Naive thymus-derived CD4-positive, alpha-beta T cell (primary cell): ENCODE data around the gene SLC28A3. TPM values are rescaled to one million over a fixed set of nuclear protein-coding genes. Genes with fewer than 3 reads are reported as not detected.

Source experiments
- ATAC-seq: fragments of 150-1000 bp; cut with Tn5 transposase; 2 replicates; pipeline ENCODE4 v1.10.0; 2021; ENCODE audit warnings: mild to moderate bottlenecking, moderate library complexity
- CTCF ChIA-PET: fragments of 350-600 bp; sonication (Branson Sonifier 250); formaldehyde crosslinking; loops from one replicate; lab custom pipeline; 2021; ENCODE audit warnings: antibody characterized with exemption; lab: Charles Lee
- POLR2A ChIA-PET: fragments of 350-600 bp; sonication (Branson Sonifier 250); formaldehyde crosslinking; loops from one replicate; lab custom pipeline; 2021; ENCODE audit warnings: antibody characterized with exemption, inconsistent platforms; lab: Charles Lee
- DNase-seq, 9 donors: peaks; one replicate each; pipeline versions ENCODE4 v3.0.0 to v3.0.0-alpha.2; 2020 to 2022; ENCODE audit warnings: mixed read lengths in 1 of 9
- H3K27ac ChIP-seq: one replicate; pipeline ENCODE4 v1.7.0; 2013; ENCODE audit warnings: mild to moderate bottlenecking, low read depth, low read length, moderate library complexity
- H3K27me3 ChIP-seq, 2 donors: one replicate each; pipeline ENCODE4 v1.7.0; 2013; ENCODE audit warnings: low read length in 2 of 2, mild to moderate bottlenecking in 2 of 2, moderate library complexity in 2 of 2; ENCODE audit not compliant: control insufficient read depth in 2 of 2, insufficient read depth in 2 of 2
- H3K36me3 ChIP-seq, 3 experiments: 1 replicate in 2 of 3; 2 replicates in 1 of 3; pipeline ENCODE4 v1.7.0; 2013; ENCODE audit warnings: low read length in 3 of 3, mild to moderate bottlenecking in 3 of 3, moderate library complexity in 1 of 3; ENCODE audit not compliant: insufficient read depth in 3 of 3, control insufficient read depth in 2 of 3
- H3K4me1 ChIP-seq, 2 donors: one replicate each; pipeline ENCODE4 v1.7.0; 2013; ENCODE audit warnings: low read length in 2 of 2, mild to moderate bottlenecking in 2 of 2, moderate library complexity in 1 of 2; ENCODE audit not compliant: control insufficient read depth in 2 of 2, insufficient read depth in 2 of 2
- H3K4me3 ChIP-seq: 2 replicates; pipeline ENCODE4 v1.7.0; 2013; ENCODE audit warnings: mild to moderate bottlenecking, low read length
- H3K9me3 ChIP-seq, 3 experiments: 1 replicate in 2 of 3; 2 replicates in 1 of 3; pipeline ENCODE4 v1.7.0; 2013; ENCODE audit warnings: low read length in 3 of 3; ENCODE audit not compliant: control insufficient read depth in 2 of 3
- H3K27ac Mint-ChIP-seq, 9 donors: one replicate each; pipeline ENCODE4 v1.8.0; 2020 to 2022; ENCODE audit warnings: mixed read lengths in 9 of 9, mild to moderate bottlenecking in 8 of 9, moderate library complexity in 5 of 9, inconsistent platforms in 2 of 9
- H3K27me3 Mint-ChIP-seq, 5 donors: one replicate each; pipeline ENCODE4 v1.8.0; 2021 to 2022; ENCODE audit warnings: mixed read lengths in 5 of 5, mild to moderate bottlenecking in 1 of 5
- H3K36me3 Mint-ChIP-seq, 5 donors: one replicate each; pipeline ENCODE4 v1.8.0; 2020 to 2022; ENCODE audit warnings: mixed read lengths in 5 of 5, mild to moderate bottlenecking in 3 of 5, inconsistent platforms in 1 of 5
- H3K4me1 Mint-ChIP-seq, 7 donors: one replicate each; pipeline ENCODE4 v1.8.0; 2020 to 2022; ENCODE audit warnings: mixed read lengths in 7 of 7, mild to moderate bottlenecking in 3 of 7, inconsistent platforms in 1 of 7
- H3K4me3 Mint-ChIP-seq, 10 donors: one replicate each; pipeline ENCODE4 v1.8.0; 2020 to 2022; ENCODE audit warnings: mild to moderate bottlenecking in 10 of 10, mixed read lengths in 10 of 10, moderate library complexity in 6 of 10, inconsistent platforms in 2 of 10
- H3K9me3 Mint-ChIP-seq, 11 donors: one replicate each; pipeline ENCODE4 v1.8.0; 2020 to 2022; ENCODE audit warnings: mixed read lengths in 11 of 11, mild to moderate bottlenecking in 4 of 11, inconsistent platforms in 1 of 11, moderate library complexity in 1 of 11
- intact Hi-C, 2 donors: fragments of 100-400 bp; cut with micrococcal nuclease; formaldehyde crosslinking; loops; one replicate each; pipeline ENCODE4 v1.15.1; 2023
- polyA plus RNA-seq, 2 donors: library from polyadenylated mRNA; unstranded; fragments of 300-500 nt; fragmentation: Illumina TruSeq; gene quantifications; one replicate each; pipeline ENCODE4 v1.2.3, GENCODE V29; 2021
- total RNA-seq, 6 experiments: library from RNA in 5 of 6; stranded (reverse) in 5 of 6; gene quantifications; 1 replicate in 5 of 6; 2 replicates in 1 of 6; pipeline ENCODE4 v1.2.3 and lab custom pipeline; 2021 to 2026

SLC28A3 gene
- total and polyA plus RNA-seq, 7 experiments from 2014 or later = 0.51 TPM; not detected in 6

DNA sequence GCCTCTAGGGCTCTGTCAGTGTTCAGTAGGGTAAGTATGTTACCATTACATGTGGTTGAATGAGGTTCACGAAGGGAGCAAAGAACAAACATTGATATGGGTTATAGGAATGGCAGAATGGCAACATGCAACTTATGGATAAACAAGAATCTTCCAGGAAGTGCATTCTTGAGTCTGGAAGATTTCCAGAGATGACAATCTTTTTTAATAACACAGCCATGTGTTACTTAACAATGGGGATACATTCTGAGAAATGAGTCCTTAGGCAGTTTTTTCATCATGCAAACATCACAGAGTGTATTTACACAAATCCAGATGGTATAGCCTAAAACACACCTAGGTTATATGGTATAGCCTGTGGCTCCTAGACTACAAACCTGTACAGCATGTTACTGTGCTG, 9.1 kb upstream of the SLC28A3 start:
- Mint-ChIP-seq H3K27ac (no peak overlapping the region), H3K36me3 (no peaks in the 10 kb centered on the region), H3K27me3 (peaks cover 0 to 17% (median 4%) of the 10 kb centered on the region in 5 donors), H3K9me3 (peaks cover 0 to 5% (median 0%) of the 10 kb centered on the region in 11 donors), H3K4me3 (no peak overlapping the region), H3K4me1 (no peaks in the 10 kb centered on the region)
- Histone ChIP-seq H3K4me1 (no peaks in the 10 kb centered on the region), H3K4me3 (no peak overlapping the region), H3K9me3 (no peaks in the 10 kb centered on the region), H3K27me3 (no peaks in the 10 kb centered on the region), H3K27ac (no peak overlapping the region), H3K36me3 (no peaks in the 10 kb centered on the region)
- intact Hi-C loops = no loop called here
- ChIA-PET CTCF (no interaction called here), POLR2A (no interaction called here)
- no peak for DNase-seq
- ATAC-seq = no peak

DNA sequence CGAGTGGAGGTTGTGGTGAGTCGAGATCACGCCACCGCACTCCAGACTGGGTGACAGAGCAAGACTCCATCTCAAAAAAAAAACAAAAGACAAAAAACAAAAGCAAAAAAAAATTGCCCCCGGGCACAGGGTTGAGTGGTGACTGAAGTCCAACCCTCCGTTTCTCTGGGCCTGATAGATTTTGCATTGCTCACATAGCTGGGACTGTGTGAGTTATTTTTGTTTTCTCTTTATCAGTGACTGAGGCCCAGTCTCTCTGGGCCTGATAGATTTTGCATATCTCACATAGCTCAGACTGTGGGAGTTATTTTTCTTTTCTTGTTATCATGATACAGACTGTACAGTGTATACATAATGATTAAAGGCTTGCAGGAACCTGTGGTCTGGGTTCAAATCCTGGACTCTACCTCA, 2.6 kb upstream of the SLC28A3 start:
- Mint-ChIP-seq H3K27me3 (peaks cover 0 to 20% (median 4%) of the 10 kb centered on the region in 5 donors), H3K4me3 (no peak overlapping the region), H3K9me3 (no peaks in the 10 kb centered on the region), H3K27ac (no peak overlapping the region), H3K4me1 (no peaks in the 10 kb centered on the region), H3K36me3 (no peaks in the 10 kb centered on the region)
- Histone ChIP-seq H3K27me3 (no peaks in the 10 kb centered on the region), H3K4me3 (no peak overlapping the region), H3K36me3 (no peaks in the 10 kb centered on the region), H3K4me1 (no peaks in the 10 kb centered on the region), H3K9me3 (no peaks in the 10 kb centered on the region), H3K27ac (no peak overlapping the region)
- intact Hi-C loops = no loop called here
- ChIA-PET CTCF (no interaction called here), POLR2A (no interaction called here)
- ATAC-seq (no peak), DNase-seq (no peak)

DNA sequence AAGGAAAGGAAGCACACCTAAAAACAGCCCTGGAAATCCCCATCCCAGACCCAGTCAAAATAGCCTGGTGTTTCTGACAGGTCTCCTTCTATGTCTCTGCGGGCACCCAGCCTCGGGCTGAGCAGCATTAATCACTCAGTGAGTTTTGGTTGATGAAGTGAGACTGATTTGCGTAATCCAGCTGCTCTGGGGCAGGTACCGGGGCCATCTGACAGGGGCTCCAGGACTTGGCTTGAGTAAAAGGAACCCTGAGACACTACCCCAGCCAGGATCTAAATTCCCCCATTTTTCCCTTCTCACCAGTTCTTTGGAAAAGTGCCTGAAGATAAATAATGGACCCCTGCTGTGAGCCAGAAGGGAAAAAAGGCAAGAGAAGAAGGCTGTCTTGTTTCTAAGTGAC, 596 bp downstream of the SLC28A3 start:
- H3K36me3 ChIP-seq = no peaks in the 10 kb centered on the region
- ChIA-PET CTCF (no interaction called here), POLR2A (no interaction called here)
- peaks cover 0 to 7% (median 0%) of the 10 kb centered on the region in 5 donors for H3K27me3 Mint-ChIP-seq
- intact Hi-C loops = no loop called here
- ATAC-seq (no peak), DNase-seq (no peak)
- H3K27ac Mint-ChIP-seq = no peak overlapping the region
- H3K36me3 Mint-ChIP-seq = no peaks in the 10 kb centered on the region
- no peaks in the 10 kb centered on the region for H3K27me3 ChIP-seq
- H3K4me3 ChIP-seq = no peak overlapping the region
- H3K4me1 Mint-ChIP-seq = no peaks in the 10 kb centered on the region
- no peaks in the 10 kb centered on the region for H3K4me1 ChIP-seq
- H3K9me3 ChIP-seq = no peaks in the 10 kb centered on the region
- no peak overlapping the region for H3K4me3 Mint-ChIP-seq
- H3K9me3 Mint-ChIP-seq = peaks cover 0 to under 1% (median 0%) of the 10 kb centered on the region in 11 donors
- H3K27ac ChIP-seq = no peak overlapping the region

DNA sequence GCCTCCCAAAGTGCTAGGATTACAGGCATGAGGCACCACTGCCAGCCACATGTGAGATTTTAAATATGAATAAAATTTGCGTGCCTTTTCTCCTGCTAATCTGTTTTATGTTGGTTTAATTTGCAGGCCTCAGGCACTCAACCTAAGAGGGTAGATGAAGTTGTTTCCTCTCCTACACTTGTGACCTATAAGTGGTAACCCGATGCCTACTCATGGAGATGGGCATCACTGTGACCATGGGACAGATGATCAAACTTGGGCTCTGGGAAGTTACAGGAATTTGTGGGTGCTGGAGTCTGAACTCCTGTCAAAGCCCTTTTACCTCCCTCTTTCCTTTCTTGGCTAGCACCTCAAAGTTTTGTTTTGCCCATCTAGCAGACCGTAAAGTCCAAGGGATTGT, 1.1 kb downstream of the SLC28A3 start:
- H3K4me1 Mint-ChIP-seq = no peaks in the 10 kb centered on the region
- ChIA-PET CTCF (no interaction called here), POLR2A (no interaction called here)
- H3K27ac Mint-ChIP-seq = no peak overlapping the region
- H3K27me3 Mint-ChIP-seq = peaks cover 0 to 4% (median 0%) of the 10 kb centered on the region in 5 donors
- H3K4me3 Mint-ChIP-seq = no peak overlapping the region
- DNase-seq (no peak), ATAC-seq (no peak)
- H3K9me3 Mint-ChIP-seq = peaks cover 0 to 4% (median 0%) of the 10 kb centered on the region in 11 donors
- Histone ChIP-seq H3K27me3 (no peaks in the 10 kb centered on the region), H3K36me3 (no peaks in the 10 kb centered on the region), H3K27ac (no peak overlapping the region), H3K9me3 (no peaks in the 10 kb centered on the region), H3K4me3 (no peak overlapping the region), H3K4me1 (no peaks in the 10 kb centered on the region)
- no peaks in the 10 kb centered on the region for H3K36me3 Mint-ChIP-seq
- intact Hi-C loops = no loop called here

DNA sequence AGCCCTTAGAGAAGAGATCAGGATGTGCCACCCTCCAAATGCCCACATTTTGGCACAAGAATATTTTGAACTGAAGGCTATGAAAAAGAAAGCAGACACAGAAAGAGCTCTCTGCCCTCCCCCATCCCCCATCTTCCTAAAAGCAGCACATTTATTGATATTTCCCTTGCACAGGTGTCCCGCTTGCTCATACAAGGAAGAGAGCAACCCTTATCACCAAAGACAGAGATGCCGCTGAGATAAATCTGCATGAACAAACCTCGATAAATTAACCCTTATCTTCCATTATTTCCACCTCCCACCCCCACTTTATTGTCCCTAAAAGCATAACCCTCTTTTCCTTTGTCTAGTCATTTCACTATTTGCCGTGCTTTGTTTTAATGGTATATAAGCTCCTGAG, 1.8 kb downstream of the SLC28A3 start:
- H3K4me3 ChIP-seq = no peak overlapping the region
- Mint-ChIP-seq H3K4me3 (no peak overlapping the region), H3K36me3 (no peaks in the 10 kb centered on the region), H3K27ac (peak overlapping the region in 1 of 9 donors; percentile 41), H3K27me3 (peaks cover 0 to 4% (median 0%) of the 10 kb centered on the region in 5 donors), H3K9me3 (peaks cover 0 to 4% (median 0%) of the 10 kb centered on the region in 11 donors), H3K4me1 (no peaks in the 10 kb centered on the region)
- no peak for DNase-seq
- ChIA-PET POLR2A (no interaction called here), CTCF (no interaction called here)
- no peak for ATAC-seq
- intact Hi-C loops = no loop called here
- H3K9me3 ChIP-seq = no peaks in the 10 kb centered on the region
- H3K27ac ChIP-seq = no peak overlapping the region
- no peaks in the 10 kb centered on the region for H3K27me3 ChIP-seq
- no peaks in the 10 kb centered on the region for H3K4me1 ChIP-seq
- no peaks in the 10 kb centered on the region for H3K36me3 ChIP-seq

DNA sequence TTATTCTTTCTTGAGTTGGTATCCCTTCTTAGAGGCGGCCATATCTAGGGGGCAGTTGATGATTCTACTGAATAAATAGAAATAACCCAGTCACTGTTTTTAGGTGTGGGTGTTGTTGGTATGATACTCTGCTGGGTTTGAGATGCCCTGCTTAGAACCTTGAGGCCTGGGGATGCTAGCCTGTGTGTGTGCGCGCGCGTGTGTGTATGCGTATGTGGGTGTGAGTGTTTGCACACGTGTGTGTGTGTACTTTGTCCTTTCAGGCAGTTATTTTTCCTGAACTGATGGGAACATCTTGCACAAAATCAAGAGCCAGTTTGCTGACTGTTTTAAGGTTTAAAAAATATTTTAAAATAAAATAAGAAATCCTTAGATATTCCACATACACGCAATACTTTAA, 3.3 kb downstream of the SLC28A3 start:
- no peak for ATAC-seq
- Histone ChIP-seq H3K4me3 (no peak overlapping the region), H3K27ac (no peak overlapping the region), H3K36me3 (no peaks in the 10 kb centered on the region), H3K9me3 (no peaks in the 10 kb centered on the region), H3K4me1 (no peaks in the 10 kb centered on the region), H3K27me3 (no peaks in the 10 kb centered on the region)
- no peak overlapping the region for H3K4me3 Mint-ChIP-seq
- intact Hi-C loops = no loop called here
- no peaks in the 10 kb centered on the region for H3K36me3 Mint-ChIP-seq
- no peaks in the 10 kb centered on the region for H3K4me1 Mint-ChIP-seq
- CTCF ChIA-PET = no interaction called here
- no peak overlapping the region for H3K27ac Mint-ChIP-seq
- peaks cover 0 to 4% (median 0%) of the 10 kb centered on the region in 5 donors for H3K27me3 Mint-ChIP-seq
- no peak for DNase-seq
- POLR2A ChIA-PET = no interaction called here
- peaks cover 0 to 4% (median 0%) of the 10 kb centered on the region in 11 donors for H3K9me3 Mint-ChIP-seq

DNA sequence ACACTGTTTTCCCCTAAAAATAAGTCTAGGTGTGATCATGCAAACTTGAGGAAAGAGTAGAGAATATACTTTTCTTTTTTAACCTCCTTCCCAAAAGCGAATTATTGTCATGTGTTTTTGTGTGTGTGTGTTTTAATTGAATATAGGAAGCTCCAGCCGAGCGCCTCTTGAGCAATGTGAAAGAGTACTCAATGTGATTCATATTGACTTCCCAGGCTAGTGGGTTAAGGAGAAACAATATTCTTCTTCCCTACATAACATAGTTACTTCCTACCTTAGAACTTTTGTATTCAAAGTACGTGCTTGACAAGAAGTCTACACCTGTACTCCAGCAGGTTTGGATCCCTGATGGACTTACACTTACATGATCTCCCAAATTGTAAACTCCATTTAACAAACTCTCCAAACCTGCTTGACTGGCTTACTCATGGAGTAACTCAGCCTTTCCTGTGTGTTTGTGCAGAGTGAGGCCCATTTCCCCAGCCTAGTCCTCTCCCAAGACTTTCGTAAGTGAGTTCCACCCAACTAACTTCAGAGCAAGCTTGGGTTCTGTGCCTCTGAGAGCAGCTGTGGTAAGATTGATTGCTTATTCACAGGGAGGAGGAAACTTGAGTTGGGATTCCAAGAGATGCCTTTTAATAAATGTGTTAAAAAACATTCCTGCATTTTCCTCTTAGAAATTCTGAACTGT, 9.3 kb downstream of the SLC28A3 start:
- H3K9me3 ChIP-seq = no peaks in the 10 kb centered on the region
- Mint-ChIP-seq H3K9me3 (peaks cover 0 to 21% (median 6%) of the 10 kb centered on the region in 11 donors), H3K4me3 (no peak overlapping the region), H3K27me3 (peaks cover 0 to 13% (median 0%) of the 10 kb centered on the region in 5 donors), H3K36me3 (peaks cover 0 to 3% (median 0%) of the 10 kb centered on the region in 5 donors), H3K4me1 (no peaks in the 10 kb centered on the region), H3K27ac (no peak overlapping the region)
- ChIA-PET POLR2A (no interaction called here), CTCF (no interaction called here)
- no peaks in the 10 kb centered on the region for H3K4me1 ChIP-seq
- no peak overlapping the region for H3K27ac ChIP-seq
- no peaks in the 10 kb centered on the region for H3K27me3 ChIP-seq
- intact Hi-C loops = no loop called here
- no peaks in the 10 kb centered on the region for H3K36me3 ChIP-seq
- DNase-seq = no peak
- H3K4me3 ChIP-seq = no peak overlapping the region
- no peak for ATAC-seq
